Spinal cord (tissue), 10 donors: ENCODE data around the gene SAP30L. TPM values are rescaled to one million over a fixed set of nuclear protein-coding genes. Genes with fewer than 3 reads are reported as not detected.

ENCODE experiments used
- DNase-seq, 6 donors: peaks; one replicate each; pipeline versions ENCODE4 v3.0.0 to v3.0.0-alpha.2; 2013 to 2015; ENCODE audit warnings: low spot score in 6 of 6, low read depth in 4 of 6
- H3K27ac ChIP-seq: one replicate; pipeline ENCODE4 v1.5.1; 2013; ENCODE audit warnings: low read depth, low read length, control low read depth
- H3K27me3 ChIP-seq: one replicate; pipeline ENCODE4 v1.6.1; 2013; ENCODE audit warnings: low read length; ENCODE audit not compliant: control insufficient read depth, insufficient read depth
- H3K36me3 ChIP-seq: one replicate; pipeline ENCODE4 v1.6.1; 2013; ENCODE audit warnings: low read length; ENCODE audit not compliant: control insufficient read depth, insufficient read depth
- H3K4me1 ChIP-seq: one replicate; pipeline ENCODE4 v1.6.1; 2013; ENCODE audit warnings: low read length; ENCODE audit not compliant: control insufficient read depth, insufficient read depth
- H3K4me3 ChIP-seq: one replicate; pipeline ENCODE4 v1.5.1; 2013; ENCODE audit warnings: low read depth, low read length, control low read depth
- H3K9me3 ChIP-seq: one replicate; pipeline ENCODE4 v1.6.1; 2013; ENCODE audit warnings: low read length; ENCODE audit not compliant: control insufficient read depth, insufficient read depth
- WGBS: methylation state at CpG from one replicate; pipeline ENCODE4 v1.1.5; 2013; ENCODE audit warnings: missing lambda C conversion rate; ENCODE audit not compliant: insufficient coverage; 5-methylcytosine and 5-hydroxymethylcytosine counted together
- polyA plus RNA-seq, 2 donors: library from polyadenylated mRNA; unstranded; fragments of 120-200 nt; gene quantifications; one replicate each; pipeline ENCODE4 v1.2.1, GENCODE V29; 2013; ENCODE audit not compliant: insufficient read length in 2 of 2
- total RNA-seq, 2 donors: library from RNA; depleted of rRNA in 1 of 2; stranded (reverse); fragments of 120-200 nt in 1 of 2; fragments of >200 nt in 1 of 2; gene quantifications; one replicate each; pipeline versions ENCODE4 v1.2.3 to v1.2.4, GENCODE V29; 2013 to 2014
- donor health status: healthy.

The SAP30L gene
- total and polyA plus RNA-seq, 4 donors: 29.0 to 39.3 (median 32.9) TPM

- H3K4me3 ChIP-seq: no peak overlapping the region
- no peak for DNase-seq
- no peak overlapping the region for H3K27ac ChIP-seq
- no peaks in the 10 kb centered on the region for H3K9me3 ChIP-seq
- WGBS: 76% methylated on average over 3 of the region's 8 CpGs
- peaks cover 6% of the 10 kb centered on the region for H3K36me3 ChIP-seq
- H3K4me1 ChIP-seq: peaks cover 17% of the 10 kb centered on the region
- H3K27me3 ChIP-seq: peaks cover 2% of the 10 kb centered on the region
Measured at GRCh38 chr5:154403776-154404387, 41.9 kb upstream of the SAP30L start.

- Histone ChIP-seq H3K9me3 (no peaks in the 10 kb centered on the region), H3K36me3 (peaks cover 7% of the 10 kb centered on the region), H3K27ac (no peak overlapping the region), H3K4me1 (peaks cover 17% of the 10 kb centered on the region), H3K27me3 (peaks cover 2% of the 10 kb centered on the region), H3K4me3 (peak overlapping the region; percentile 48)
- DNase-seq: peak; percentile 40 to 94 (median 67)
- 8% methylated on average over 32 of the region's 37 CpGs for WGBS
Measured at GRCh38 chr5:154405078-154405792, 40.6 kb upstream of the SAP30L start.

- H3K9me3 ChIP-seq: no peaks in the 10 kb centered on the region
- no peak overlapping the region for H3K4me3 ChIP-seq
- no peak overlapping the region for H3K27ac ChIP-seq
- 93% methylated on average over 3 of the region's 8 CpGs for WGBS
- peaks cover 13% of the 10 kb centered on the region for H3K36me3 ChIP-seq
- no peak for DNase-seq
- H3K4me1 ChIP-seq: peaks cover 13% of the 10 kb centered on the region
- peaks cover 2% of the 10 kb centered on the region for H3K27me3 ChIP-seq
Measured at GRCh38 chr5:154406231-154406630, 39.6 kb upstream of the SAP30L start.

GRCh38 chr5:154406826-154407225, 39.0 kb upstream of the SAP30L start:
- Histone ChIP-seq H3K4me3 (no peak overlapping the region), H3K36me3 (peaks cover 18% of the 10 kb centered on the region), H3K9me3 (no peaks in the 10 kb centered on the region), H3K27ac (no peak overlapping the region), H3K4me1 (peaks cover 11% of the 10 kb centered on the region), H3K27me3 (peaks cover 2% of the 10 kb centered on the region)
- no peak for DNase-seq
- 96% methylated on average over 4 of the region's 4 CpGs for WGBS

GRCh38 chr5:154408811-154409210, 37.0 kb upstream of the SAP30L start:
- Histone ChIP-seq H3K27me3 (no peaks in the 10 kb centered on the region), H3K27ac (no peak overlapping the region), H3K36me3 (peaks cover 19% of the 10 kb centered on the region), H3K9me3 (no peaks in the 10 kb centered on the region), H3K4me1 (peaks cover 10% of the 10 kb centered on the region), H3K4me3 (no peak overlapping the region)
- DNase-seq: peak in 1 of 6 donors; percentile 52
- 93% methylated on average over 5 of the region's 6 CpGs for WGBS

GRCh38 chr5:154409230-154409840, 36.5 kb upstream of the SAP30L start:
- DNase-seq: no peak
- Histone ChIP-seq H3K36me3 (peaks cover 19% of the 10 kb centered on the region), H3K4me3 (no peak overlapping the region), H3K27ac (no peak overlapping the region), H3K4me1 (peaks cover 10% of the 10 kb centered on the region), H3K9me3 (no peaks in the 10 kb centered on the region), H3K27me3 (no peaks in the 10 kb centered on the region)
- 92% methylated on average over 12 of the region's 15 CpGs for WGBS

GRCh38 chr5:154410008-154410407, 35.8 kb upstream of the SAP30L start:
- no peak overlapping the region for H3K4me3 ChIP-seq
- H3K9me3 ChIP-seq: no peaks in the 10 kb centered on the region
- no peaks in the 10 kb centered on the region for H3K27me3 ChIP-seq
- DNase-seq: no peak
- peaks cover 19% of the 10 kb centered on the region for H3K36me3 ChIP-seq
- H3K27ac ChIP-seq: no peak overlapping the region
- peaks cover 7% of the 10 kb centered on the region for H3K4me1 ChIP-seq

GRCh38 chr5:154410786-154411185, 35.0 kb upstream of the SAP30L start:
- no peak overlapping the region for H3K27ac ChIP-seq
- H3K36me3 ChIP-seq: peaks cover 19% of the 10 kb centered on the region
- H3K27me3 ChIP-seq: no peaks in the 10 kb centered on the region
- H3K4me3 ChIP-seq: no peak overlapping the region
- WGBS: 82% methylated on average over 6 of the region's 6 CpGs
- DNase-seq: no peak
- no peaks in the 10 kb centered on the region for H3K9me3 ChIP-seq
- no peaks in the 10 kb centered on the region for H3K4me1 ChIP-seq

GRCh38 chr5:154411338-154411737, 34.5 kb upstream of the SAP30L start:
- H3K27ac ChIP-seq: no peak overlapping the region
- no peaks in the 10 kb centered on the region for H3K27me3 ChIP-seq
- DNase-seq: no peak
- H3K4me1 ChIP-seq: no peaks in the 10 kb centered on the region
- H3K9me3 ChIP-seq: no peaks in the 10 kb centered on the region
- no peak overlapping the region for H3K4me3 ChIP-seq
- WGBS: 98% methylated on average over 5 of the region's 5 CpGs
- peaks cover 19% of the 10 kb centered on the region for H3K36me3 ChIP-seq

GRCh38 chr5:154412316-154412715, 33.5 kb upstream of the SAP30L start:
- H3K36me3 ChIP-seq: peaks cover 26% of the 10 kb centered on the region
- no peaks in the 10 kb centered on the region for H3K4me1 ChIP-seq
- H3K4me3 ChIP-seq: no peak overlapping the region
- no peaks in the 10 kb centered on the region for H3K27me3 ChIP-seq
- no peak for DNase-seq
- WGBS: 100% methylated on average over 1 of the region's 3 CpGs
- no peak overlapping the region for H3K27ac ChIP-seq
- no peaks in the 10 kb centered on the region for H3K9me3 ChIP-seq
